Left forelimb (tissue), 1 donor: ENCODE data around the gene IL37.
"Not testable (repeated sequence)": the region's sequence is repeated elsewhere in the genome, so short reads cannot be mapped to it uniquely, and the experiment has no call there.

ENCODE experiments used
- DNase-seq: peaks from one replicate; pipeline ENCODE4 v3.0.0-alpha.2; 2018; ENCODE audit warnings: low spot score

Gene IL37

GRCh38 chr2:112889976-112890375 is 21.0 kb upstream of the IL37 start:
- no peak for DNase-seq

- no peak for DNase-seq
Measured at GRCh38 chr2:112891385-112891831, 19.6 kb upstream of the IL37 start.

DNA sequence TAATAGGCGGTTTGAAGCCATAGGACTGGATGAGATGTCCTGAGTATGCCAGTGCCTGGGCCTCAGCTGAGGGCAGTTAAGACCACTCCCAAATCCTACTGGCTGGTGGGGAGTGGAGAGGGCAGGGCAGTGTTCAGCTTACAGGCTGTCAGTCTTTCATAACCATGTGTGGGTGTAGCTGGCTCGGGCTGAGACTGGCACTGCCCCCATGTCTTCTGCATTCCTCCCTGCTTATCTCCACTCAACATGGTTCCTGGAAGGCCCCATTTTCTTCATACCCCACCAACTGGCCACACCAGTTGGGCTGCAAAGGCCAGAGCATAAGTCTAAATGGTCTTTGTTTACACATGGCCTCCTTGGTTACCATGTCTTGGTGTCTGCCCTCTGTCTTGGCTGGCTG is 17.2 kb upstream of the IL37 start:
- DNase-seq: no peak

GRCh38 chr2:112896909-112897623 is 13.9 kb upstream of the IL37 start:
- DNase-seq: no peak

DNA sequence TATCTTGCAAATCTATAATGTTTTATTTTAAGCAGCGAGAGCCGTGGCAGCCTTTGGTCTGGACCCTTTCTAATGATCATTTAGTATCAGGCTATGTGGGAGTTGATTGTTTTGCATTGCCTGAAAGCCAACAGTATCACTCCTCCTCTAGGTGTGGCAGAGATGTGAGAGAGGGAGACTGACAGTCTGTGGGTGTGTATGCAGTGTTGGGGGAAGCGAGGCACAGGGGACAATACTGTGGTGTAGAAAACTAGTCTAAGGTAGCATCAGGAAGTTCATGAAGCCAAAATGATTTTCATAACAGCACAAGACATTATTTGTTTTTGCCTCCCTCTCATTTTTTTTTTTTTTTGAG is 13.4 kb upstream of the IL37 start:
- DNase-seq: no peak

- DNase-seq: not testable (repeated sequence)
Measured at GRCh38 chr2:112901431-112902065, 9.4 kb upstream of the IL37 start.

- DNase-seq: no peak
Measured at GRCh38 chr2:112902816-112903215, 8.1 kb upstream of the IL37 start.

GRCh38 chr2:112904883-112905282 is 6.1 kb upstream of the IL37 start:
- DNase-seq: no peak

DNA sequence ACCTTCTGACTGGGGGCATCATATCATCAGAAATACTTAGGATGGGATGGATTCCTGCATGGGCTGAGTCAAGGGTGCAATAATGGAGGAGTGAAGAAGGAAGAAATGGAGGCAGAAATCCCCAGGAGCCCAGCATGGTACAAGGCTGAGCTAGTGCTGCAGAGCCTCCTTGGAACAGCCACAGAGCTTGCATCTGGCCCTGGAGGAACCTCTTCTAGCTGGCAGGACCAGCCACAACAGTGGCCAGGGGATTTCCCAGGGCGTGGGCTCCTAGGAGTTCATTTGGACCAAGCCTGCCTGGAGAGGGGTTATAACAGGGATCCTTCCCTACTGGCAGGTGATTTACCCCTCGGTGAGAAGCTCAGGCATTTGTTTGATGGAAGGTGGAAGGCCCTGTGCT is 4.7 kb upstream of the IL37 start:
- DNase-seq: no peak

- no peak for DNase-seq
Measured at GRCh38 chr2:112907001-112907949, 3.7 kb upstream of the IL37 start.

GRCh38 chr2:112908559-112908958 is 2.4 kb upstream of the IL37 start:
- not testable (repeated sequence) for DNase-seq

DNA sequence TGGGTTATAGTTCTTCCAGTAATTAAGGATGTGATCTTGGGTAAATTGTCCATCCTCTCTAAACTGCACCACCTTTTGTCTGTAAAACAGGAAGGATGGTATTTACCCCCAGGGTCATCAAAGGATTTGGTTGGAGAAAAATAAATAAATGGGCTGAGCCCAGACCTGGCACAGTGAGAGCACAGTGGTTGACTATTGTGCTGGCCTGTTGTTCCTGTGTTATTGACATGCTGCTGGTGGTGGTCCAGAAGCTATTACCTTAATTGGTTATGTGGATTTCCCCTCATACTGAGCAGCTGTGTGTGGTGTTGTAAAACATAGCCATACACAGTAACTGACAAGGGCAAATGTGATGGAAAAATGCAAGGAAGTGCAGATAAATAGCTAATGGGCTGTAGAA is 746 bp upstream of the IL37 start:
- DNase-seq: no peak

- DNase-seq: no peak
Measured at GRCh38 chr2:112912403-112912802, 1.4 kb downstream of the IL37 start.

DNA sequence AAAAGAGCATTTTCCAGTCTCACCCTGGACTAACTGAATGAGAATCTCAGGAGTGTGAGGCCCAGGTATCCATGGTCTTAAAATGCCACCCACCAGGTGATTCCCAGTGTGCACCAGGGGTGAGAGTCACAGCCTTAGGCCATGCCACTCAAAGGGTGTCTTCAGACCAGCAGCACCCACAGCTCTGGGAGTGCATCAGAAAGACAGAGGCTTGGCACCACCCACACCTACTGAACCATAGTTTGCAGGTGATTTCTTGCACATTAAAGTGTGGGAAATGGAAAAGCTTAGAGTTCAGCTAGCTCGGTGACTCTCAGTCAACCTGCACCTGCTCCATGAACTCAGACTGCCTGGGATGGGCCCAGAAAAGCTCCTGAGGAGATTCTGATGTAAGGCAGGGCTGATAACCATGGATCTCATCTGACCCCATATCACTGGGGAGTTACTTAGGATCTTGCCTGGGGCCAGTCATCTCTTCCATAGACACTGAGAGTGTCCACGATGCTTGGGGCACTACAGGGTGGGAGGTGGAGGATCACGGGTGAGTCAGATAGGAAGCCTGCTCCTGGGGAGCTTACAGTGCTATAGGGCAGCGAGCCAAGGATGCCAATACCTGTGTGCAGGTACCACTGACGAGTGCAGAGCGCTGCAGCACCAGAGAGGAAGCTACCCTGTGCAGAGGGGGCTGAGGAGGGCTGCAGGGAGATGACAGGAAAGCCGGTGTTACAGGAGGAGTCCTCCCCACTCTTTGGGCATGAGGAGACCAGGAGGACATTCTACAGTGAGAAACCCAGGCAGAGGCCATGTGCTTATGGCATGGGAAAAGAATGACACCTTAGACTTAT is 4.6 kb downstream of the IL37 start:
- no peak for DNase-seq

DNA sequence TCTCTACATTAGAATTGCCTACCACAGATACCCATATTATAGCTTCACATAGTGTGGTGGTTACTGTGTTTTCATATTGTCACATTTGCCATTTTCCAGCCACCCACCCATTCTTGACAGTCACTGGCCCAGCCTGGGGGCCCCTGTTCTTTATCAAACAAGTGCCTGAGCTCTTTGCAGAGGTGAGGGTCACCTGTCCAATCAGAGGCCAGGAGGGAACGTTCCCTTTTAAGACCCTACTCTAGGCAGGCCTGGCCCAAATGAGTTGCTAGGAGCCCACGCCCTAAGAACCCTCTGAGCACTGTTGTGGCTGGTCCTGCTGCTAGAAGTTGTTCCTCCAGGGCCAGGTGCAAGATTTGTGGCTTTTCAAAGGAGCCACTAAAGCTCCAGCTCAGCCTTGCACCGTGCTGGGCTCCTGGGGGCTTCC is 5.2 kb downstream of the IL37 start:
- DNase-seq: no peak

DNA sequence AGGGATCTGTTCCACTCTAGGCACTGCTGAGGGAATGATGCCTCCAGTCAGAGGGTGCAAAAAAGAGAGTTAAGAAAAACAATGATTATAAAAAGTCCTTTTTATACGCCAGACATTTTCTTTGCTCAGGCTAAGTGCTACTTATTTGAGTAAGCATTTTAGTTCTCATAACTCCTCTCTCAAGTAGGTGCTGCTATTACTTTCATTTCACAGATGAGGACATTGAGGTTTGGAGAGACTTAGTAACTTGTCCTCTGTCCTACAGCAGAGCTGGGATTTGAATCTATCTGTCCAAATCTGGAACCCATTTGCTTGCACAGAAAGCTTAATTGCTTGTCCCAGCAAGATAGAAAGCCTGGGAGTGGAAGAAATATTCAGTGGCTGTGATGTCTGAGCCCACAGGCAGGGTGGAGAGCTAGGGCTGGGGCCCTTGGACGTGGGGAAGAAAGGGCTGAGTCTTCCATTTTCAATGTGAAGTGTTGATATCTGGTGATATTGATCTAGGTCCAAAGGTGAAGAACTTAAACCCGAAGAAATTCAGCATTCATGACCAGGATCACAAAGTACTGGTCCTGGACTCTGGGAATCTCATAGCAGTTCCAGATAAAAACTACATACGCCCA is 5.8 kb downstream of the IL37 start:
- no peak for DNase-seq

DNA sequence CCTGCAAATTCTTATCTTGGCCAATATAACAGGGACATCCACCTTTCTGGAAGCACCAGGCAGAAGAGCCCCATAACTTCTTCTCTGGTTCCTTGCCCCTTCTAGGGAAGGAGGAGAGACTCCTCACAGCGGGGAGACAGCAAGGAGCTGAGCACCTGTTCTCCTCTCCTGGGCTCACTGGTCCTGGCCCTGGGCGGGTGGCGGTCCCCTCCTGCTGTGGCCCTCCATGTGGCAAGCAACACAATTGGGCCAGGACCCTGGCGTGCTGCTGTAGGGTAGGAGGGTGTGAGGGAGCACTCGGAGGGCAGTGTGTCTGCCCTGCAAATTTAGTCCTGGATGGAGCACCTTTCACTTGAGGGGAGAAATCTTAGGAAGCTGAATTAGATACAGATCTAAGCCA is 6.9 kb downstream of the IL37 start:
- DNase-seq: no peak

DNA sequence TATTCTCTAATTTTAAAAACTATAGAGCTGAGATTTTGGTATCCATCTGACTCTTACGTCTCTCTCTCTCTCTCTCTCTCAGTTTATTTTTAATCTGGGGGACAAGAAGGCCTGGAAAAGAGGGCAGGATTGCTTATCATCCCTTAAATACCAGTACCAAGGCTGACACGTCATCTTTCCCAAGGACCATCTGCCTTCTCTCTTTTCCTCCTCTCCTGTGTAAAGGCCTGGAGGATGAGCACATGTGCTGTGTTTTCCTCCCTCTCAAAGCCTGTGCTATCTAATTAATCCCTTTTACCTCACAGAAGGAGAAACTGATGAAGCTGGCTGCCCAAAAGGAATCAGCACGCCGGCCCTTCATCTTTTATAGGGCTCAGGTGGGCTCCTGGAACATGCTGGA is 7.3 kb downstream of the IL37 start:
- no peak for DNase-seq

DNA sequence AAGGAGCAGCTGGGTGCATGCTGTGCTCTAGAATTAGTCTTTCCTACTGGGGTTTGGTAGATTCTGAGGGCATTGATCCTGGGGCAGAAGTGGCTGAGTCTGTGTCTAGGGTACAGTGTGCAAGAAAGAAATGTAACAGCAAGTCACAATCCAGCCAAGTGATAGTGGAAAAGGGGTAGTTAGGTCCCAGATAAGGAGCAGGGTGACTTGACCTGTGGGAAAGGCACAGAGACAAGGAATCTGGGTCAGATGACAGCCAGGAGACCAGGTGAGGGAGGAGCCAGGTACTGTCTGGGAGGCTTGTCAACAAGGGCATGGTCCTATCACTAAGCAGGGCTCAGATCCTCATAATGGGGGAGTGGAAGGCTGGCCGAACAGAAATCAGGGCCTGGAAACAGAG is 8.1 kb downstream of the IL37 start:
- no peak for DNase-seq

DNA sequence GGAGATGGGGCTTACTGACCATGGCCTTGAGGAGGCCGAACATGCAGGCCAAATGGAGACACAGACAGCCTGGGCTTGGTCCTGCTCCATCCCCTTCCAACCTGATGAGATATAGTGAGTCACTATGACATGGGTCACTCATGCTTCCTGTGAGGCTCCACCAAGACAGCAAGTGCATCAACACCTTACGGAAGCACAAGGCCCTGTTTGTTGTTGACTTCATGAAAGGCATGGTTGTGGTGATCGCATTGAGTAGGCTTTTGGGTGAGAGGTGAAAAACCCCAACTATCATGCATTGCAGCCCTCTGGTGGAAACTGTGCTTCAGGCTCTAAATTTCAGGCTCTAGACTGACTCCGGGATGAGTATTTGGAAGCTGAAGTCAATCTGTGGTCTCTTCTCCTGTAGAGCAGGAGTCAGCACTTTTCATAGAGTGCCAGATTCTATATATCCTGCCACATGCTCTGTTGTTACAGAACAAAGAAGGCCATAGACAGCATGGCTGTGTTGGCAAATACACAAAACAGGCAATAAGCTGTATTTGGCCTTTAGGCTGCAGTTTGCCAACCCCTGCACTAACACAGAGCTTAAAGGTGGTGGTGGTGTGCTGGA is 10.1 kb downstream of the IL37 start:
- DNase-seq: no peak

DNA sequence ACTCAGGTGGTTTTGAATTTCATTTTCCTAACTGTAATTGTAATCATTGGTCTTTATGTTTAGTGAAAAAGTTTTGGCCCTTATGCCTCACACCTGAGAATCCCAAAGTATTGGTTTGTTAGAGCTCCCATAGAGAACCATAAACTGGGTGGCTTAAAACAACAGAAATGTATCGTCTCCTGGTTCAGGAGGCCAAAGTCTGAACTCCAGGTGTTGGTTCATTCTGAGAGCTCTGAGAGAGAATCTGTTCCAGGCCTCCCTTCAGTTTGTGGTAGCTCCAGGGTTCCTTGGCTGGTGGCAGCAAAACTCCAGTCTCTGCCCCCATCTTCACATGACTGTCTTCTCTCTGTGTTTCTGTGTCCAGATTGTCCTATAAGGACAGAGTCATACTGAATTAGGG is 11.0 kb downstream of the IL37 start:
- no peak for DNase-seq
